Fibroblast of gingiva (primary cell): ENCODE data around the gene NPTX1.
"Not testable (repeated sequence)": the region's sequence is repeated elsewhere in the genome, so short reads cannot be mapped to it uniquely, and the experiment has no call there.

Source experiments
- DNase-seq: peaks from one replicate; pipeline ENCODE4 v3.0.0-alpha.2; 2011; ENCODE audit warnings: low read depth

NPTX1 gene

GRCh38 chr17:80475910-80476876, at the start of gene NPTX1:
TSS of gene NPTX1 (minus strand) at chr17:80476607. CDS start at chr17:80476446, 161 bp downstream.
- no peak for DNase-seq

DNA sequence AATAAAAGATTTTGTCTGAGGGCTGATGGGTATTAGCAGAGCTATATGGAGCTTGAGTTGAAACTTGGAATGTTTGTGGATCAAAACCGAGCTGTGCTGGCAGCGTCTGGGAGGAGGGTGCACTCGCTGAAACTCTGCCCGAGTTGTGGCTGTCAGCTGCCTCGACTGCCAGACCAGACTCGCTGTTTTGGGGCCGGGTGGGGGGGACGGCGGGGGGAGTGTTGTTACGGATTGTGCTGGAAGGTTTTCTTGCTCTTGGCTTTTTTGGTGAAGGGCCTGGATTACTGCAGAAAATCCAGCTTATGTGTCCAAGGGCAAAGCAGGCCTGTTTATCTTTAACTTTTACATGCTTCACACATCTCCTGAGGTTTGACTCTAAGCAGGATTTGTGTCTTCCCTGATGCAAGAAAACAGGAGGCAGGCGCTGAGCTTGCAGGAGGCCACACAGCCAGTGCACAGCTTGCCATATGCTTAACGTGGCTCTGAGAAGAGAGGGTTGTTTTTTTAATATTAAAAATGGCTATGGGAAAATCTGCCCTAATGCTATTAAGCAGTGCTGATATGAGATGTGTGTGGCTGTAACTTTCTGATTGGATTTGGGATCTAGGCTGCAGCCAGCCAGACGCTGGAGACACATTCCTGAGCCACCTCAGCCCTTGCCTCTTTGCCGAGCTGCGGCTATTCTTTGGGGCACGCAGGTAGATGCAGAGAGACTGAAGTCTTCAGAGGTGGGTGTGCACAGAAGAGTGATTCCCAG, 47.7 kb upstream of the NPTX1 start:
- no peak for DNase-seq

DNA sequence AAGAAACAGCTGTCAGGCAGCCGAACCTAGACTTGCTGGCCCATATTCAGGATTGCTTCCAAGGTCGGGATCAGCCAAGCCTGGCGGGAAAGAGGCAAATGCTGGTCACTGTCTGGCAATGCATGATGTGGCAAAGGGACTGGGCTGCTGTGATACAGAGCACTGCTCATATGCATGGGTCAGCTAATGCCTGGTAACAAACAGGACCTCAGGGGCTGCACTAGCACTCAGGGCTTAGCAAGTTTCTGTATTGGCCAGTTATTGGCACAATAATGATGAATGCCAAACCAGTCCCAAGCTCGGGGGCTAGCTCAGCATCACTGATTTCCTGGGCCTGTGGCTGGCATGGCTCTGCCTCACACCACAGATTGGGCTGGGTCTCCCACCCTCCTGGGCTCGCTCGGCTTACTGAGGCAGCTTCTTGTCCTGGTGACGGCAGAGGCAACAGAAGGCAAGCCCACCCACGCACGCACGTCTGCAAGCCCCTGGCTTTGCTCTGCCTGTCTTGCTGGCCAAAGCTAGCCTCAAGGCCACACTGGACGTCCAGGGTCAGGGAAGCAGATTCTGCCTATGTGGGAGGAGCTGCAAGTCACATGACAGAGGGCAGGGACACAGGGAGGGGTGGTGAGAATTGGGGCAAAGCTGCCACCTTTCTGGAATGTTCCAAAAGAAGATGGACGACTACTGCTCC, 46.8 kb upstream of the NPTX1 start:
- no peak for DNase-seq

DNA sequence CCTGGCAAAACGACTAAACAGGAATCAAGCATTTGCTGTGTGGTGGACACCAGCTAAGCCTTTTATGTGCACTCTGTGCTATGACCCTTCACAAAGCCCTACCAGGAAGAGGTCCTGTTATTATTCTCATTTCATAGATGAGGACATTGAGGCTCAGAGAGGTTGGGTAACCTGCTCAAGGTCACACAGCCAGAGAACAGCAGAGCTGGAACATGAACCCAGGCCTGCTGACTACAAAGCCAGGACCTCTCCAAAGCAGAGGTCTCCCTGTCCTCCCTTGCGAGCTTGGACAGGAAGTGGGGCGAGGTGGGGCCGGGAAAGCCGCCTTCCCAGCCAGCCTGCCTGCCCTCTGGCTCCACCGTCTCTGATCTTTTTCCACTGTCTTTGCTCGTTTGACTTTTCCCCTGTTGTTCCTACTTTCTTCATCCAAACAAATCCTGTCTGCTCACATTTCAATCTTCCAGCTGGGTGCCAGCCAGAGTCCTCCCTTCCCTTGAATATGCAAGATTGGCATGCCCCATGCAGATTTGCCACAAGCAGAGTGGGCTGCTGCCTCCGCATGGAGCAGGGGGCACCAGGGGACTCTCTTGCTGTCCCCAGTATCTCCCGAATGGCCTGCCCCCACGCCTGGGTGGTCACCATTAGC, 44.5 kb upstream of the NPTX1 start:
- DNase-seq = no peak

- DNase-seq = no peak
Measured at GRCh38 chr17:80519091-80519781, 42.8 kb upstream of the NPTX1 start.

- no peak for DNase-seq
Measured at GRCh38 chr17:80518392-80518791, 42.0 kb upstream of the NPTX1 start.

GRCh38 chr17:80517641-80518040, 41.2 kb upstream of the NPTX1 start:
- DNase-seq = no peak

- no peak for DNase-seq
Measured at GRCh38 chr17:80516171-80516932, 39.9 kb upstream of the NPTX1 start.

DNA sequence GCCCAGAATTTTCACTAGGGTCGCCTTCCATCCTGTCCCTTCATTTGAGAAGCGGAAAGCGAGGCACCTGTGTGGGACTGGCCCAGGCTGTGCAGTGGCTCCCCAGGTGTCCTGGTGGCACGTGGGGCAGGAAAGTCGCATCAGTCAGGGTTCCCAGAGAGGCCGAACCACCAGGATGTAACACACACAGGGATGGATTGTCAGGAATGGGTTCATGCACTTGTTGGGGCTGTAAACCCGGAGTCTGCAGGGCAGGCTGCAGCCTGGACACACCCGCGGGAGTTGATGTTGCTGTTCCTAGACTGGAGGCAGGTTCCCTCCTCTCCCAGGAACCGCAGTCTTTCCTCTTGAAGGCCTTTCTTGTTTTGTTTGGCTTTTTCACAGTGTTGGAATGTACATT, 37.5 kb upstream of the NPTX1 start:
- DNase-seq = peak; percentile 36

DNA sequence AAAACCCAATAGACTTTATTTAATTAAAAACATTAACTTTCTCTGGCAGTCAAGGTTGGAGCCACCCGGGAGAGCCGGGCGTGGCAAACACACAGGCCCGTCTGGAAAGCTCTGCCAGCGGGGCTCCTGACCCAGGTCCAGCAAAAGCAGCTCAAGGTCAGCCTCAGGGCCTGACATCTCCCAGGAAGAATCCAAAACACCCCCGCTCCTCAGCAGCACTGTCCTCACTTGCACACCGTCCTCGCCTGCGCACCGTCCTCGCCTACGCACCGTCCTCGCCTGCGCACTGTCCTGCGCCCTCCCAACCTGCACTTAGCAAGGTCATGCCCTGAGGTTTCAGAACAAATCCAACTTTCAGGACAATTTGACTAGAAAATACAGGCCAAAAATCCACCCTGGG, 36.8 kb upstream of the NPTX1 start:
- DNase-seq = no peak

GRCh38 chr17:80512233-80512632, 35.8 kb upstream of the NPTX1 start:
- no peak for DNase-seq

- no peak for DNase-seq
Measured at GRCh38 chr17:80511222-80512180, 35.1 kb upstream of the NPTX1 start.

- no peak for DNase-seq
Measured at GRCh38 chr17:80510772-80511171, 34.4 kb upstream of the NPTX1 start.

DNA sequence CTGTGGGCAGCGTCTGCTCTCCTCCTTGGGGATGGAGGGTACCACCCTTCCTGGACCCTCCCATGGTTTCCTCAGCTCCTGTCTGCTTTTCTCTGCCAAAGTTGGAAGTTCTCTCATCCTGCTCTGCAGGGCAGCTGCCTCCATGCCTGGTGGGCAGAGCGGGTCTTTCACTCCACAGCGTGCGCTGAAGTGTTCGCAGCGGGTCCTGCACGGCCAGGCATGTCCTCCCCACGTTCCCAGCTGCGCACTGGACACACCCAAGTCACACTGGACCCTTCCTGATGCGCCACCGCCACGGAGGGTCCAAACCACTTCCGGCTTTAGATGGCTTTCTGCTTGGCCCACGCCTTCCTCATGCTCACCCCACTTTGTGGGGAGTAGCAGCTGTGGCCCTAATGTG, 33.7 kb upstream of the NPTX1 start:
- no peak for DNase-seq

DNA sequence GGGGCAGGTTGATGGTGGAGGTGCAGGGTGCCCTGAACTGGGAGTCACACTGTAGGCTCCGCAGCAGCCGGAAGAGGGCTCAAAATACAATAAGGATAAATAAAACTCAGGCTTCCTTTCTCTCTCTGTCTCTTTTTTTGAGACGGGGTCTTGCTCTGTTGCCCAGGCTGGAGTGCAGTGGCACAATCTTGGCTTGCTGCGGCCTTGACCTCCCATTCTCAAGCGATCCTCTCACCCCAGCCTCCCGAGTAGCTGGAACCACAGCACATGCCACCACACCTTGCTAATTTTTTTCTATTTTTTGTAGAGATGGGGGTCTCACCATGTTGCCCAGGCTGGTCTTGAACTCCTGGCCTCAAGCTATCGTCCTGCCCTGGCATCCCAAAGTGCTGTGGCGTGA, 32.9 kb upstream of the NPTX1 start:
- no peak for DNase-seq

DNA sequence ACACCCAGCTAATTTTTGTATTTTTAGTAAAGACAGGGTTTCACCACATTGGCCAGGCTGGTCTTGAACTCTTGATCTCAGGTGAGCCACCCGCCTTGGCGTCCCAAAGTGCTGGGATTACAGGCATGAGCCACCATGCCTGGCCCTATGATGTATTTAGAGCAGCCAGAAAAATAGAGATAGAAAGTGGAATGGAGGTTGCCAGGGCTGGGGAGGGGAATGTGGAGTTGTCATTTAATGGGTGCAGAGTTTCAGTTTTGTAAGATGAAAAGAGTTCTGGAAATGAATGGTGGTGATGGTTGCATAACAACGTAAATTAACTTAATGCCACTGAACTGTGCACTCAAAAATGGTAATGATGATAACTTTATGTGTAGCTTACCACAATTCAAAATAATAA, 31.6 kb upstream of the NPTX1 start:
- no peak for DNase-seq

DNA sequence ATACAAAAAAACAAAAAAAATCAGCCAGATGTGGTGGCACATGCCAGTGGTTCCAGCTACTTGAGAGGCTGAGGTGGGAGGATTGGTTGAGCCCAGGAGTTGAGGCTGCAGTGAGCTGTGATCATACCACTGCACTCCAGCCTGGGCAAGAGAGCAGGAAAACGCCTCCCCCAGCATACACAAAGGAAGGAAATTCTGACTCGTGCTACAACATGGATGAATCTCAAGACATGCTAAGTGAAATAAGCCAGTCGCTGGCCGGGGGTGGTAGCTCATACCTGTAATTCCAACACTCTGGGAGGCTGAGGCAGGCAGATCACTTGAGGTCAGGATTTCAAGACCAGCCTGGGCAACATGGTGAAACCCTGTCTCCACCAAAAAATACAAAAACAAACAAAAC, 30.8 kb upstream of the NPTX1 start:
- DNase-seq = not testable (repeated sequence)

- DNase-seq = peak; percentile 23
Measured at GRCh38 chr17:80504686-80505413, 28.4 kb upstream of the NPTX1 start.

GRCh38 chr17:80503921-80504320, 27.5 kb upstream of the NPTX1 start:
- no peak for DNase-seq
